ENCODE results near the gene ITIH3.

DNA sequence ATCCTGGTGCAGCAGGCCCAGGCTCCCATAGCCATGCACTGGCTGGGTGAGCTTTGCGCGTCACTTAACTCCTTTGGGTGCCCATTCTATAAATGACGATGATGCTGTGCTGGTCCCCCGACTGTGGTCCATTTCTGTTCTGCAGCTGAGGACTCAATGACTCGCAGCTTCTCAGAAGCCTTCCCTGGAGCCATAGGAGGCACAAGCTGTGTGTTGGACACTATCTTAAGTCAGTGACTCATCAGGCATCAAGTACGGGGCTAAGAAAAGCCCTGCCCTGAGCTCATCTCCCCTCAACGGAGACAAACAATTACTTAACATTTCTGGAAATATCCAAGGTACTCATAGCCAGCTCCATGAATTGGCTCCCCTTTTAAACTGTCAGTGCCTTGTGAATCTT is 54.0 kb downstream of the ITIH3 start:
- TF ChIP-seq POLR2A (IDR thresholded peaks at IDR 0.05; ENCODE audit: low read depth) (no peak), EP300 (IDR thresholded peaks at IDR 0.05) (no peak), POLR2AphosphoS5 (IDR thresholded peaks at IDR 0.05) (peak in 1 of 2 donors; percentile 57)
- TF ChIP-seq, protein P1, sequence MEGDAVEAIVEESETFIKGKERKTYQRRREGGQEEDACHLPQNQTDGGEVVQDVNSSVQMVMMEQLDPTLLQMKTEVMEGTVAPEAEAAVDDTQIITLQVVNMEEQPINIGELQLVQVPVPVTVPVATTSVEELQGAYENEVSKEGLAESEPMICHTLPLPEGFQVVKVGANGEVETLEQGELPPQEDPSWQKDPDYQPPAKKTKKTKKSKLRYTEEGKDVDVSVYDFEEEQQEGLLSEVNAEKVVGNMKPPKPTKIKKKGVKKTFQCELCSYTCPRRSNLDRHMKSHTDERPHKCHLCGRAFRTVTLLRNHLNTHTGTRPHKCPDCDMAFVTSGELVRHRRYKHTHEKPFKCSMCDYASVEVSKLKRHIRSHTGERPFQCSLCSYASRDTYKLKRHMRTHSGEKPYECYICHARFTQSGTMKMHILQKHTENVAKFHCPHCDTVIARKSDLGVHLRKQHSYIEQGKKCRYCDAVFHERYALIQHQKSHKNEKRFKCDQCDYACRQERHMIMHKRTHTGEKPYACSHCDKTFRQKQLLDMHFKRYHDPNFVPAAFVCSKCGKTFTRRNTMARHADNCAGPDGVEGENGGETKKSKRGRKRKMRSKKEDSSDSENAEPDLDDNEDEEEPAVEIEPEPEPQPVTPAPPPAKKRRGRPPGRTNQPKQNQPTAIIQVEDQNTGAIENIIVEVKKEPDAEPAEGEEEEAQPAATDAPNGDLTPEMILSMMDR (IDR thresholded peaks at IDR 0.05): no peak

All from esophagus muscularis mucosa (tissue), 4 donors.